ENCODE measurements around the gene NR4A3.
"Not testable (repeated sequence)": the region's sequence is repeated elsewhere in the genome, so short reads cannot be mapped to it uniquely, and the experiment has no call there.

NR4A3 gene

GRCh38 chr9:99852617-99853016 lies 30.9 kb downstream of the NR4A3 start:
- TF ChIP-seq CTCF (conservative IDR thresholded peaks at IDR 0.05) = no peak
- no peak overlapping the region for H3K27ac ChIP-seq

GRCh38 chr9:99855467-99856176 lies 33.9 kb downstream of the NR4A3 start:
- no peak for TF ChIP-seq CTCF (conservative IDR thresholded peaks at IDR 0.05)
- no peak overlapping the region for H3K27ac ChIP-seq

- H3K27ac ChIP-seq = not testable (repeated sequence)
Observed at GRCh38 chr9:99857576-99857975, 35.9 kb downstream of the NR4A3 start.

DNA sequence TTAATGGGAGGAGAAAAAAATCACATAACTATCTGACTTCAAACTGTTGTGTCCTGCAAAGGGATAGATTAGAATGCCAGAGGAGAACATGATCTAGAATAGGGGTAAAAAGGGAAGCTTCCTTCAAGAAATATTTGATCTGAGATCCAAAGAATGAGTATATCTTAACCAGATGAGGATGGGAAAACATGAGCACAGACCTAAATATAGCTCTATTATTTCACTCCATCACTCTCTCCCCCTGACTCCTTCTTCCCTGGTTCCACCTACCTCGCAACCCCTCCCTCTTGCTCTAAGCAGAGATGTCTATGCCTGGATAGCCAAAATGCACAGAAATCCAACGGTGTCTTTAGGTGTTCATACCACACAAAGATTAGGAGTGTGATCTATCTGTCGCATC lies 36.4 kb downstream of the NR4A3 start:
- no peak for TF ChIP-seq CTCF (conservative IDR thresholded peaks at IDR 0.05)
- H3K27ac ChIP-seq = no peak overlapping the region

DNA sequence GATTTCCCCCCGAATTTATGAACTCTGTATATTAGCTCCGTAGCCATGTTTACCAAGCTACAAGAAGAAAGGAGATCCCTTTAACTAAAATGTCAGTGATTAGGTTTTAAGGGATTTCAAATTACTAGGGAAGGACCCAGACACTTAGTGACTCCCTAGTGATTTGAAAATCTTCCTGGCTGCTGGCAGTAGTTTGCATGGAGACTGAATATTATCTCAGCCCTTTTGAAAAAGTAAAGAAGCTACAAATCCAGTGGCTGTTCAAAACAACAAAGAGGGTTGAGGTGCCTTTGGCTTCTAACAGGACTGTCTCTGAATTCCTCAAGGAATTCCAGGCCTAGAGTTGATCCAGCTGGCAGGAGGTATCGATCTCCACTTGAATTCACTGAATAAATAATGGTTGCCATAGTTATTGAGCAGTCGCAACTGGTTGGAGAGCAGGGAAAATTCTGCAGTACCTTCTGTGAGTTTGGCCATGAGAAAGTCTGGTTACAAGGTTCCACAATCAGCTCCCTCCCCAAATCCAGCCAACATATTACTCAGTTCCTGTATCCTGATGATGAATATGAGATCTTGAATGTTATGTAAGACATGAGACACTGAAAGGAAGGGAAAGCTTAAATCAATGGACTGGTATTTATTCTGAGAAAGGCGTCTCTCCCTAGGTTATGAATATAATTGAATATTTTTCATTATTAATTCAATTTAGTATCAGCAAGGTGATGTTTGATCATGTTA lies 37.7 kb downstream of the NR4A3 start:
- no peak overlapping the region for H3K27ac ChIP-seq
- TF ChIP-seq CTCF (conservative IDR thresholded peaks at IDR 0.05) = no peak

- no peak overlapping the region for H3K27ac ChIP-seq
- TF ChIP-seq CTCF (conservative IDR thresholded peaks at IDR 0.05) = no peak
Observed at GRCh38 chr9:99860266-99860665, 38.6 kb downstream of the NR4A3 start.

DNA sequence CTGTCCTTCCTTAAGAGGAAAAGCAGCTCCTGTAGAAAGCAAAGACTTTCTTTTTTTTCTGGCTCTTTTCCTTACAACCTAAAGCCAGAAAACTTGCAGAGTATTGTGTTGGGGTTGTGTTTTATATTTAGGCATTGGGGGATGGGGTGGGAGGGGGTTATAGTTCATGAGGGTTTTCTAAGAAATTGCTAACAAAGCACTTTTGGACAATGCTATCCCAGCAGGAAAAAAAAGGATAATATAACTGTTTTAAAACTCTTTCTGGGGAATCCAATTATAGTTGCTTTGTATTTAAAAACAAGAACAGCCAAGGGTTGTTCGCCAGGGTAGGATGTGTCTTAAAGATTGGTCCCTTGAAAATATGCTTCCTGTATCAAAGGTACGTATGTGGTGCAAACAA lies 42.3 kb downstream of the NR4A3 start:
- TF ChIP-seq CTCF (conservative IDR thresholded peaks at IDR 0.05) = no peak
- H3K27ac ChIP-seq = no peak overlapping the region

GRCh38 chr9:99866398-99866797 lies 44.7 kb downstream of the NR4A3 start:
- H3K27ac ChIP-seq = no peak overlapping the region
- TF ChIP-seq CTCF (conservative IDR thresholded peaks at IDR 0.05) = no peak
